Liver (tissue), 3 donors: Measurements from ENCODE around the gene MSI2.

Source experiments
- ATF3 ChIP-seq: IDR thresholded peaks from 2 replicates; pipeline ENCODE4 v1.6.1; 2016; ENCODE audit warnings: antibody characterized with exemption
- CTCF ChIP-seq: fragments of 150-350 bp; IDR thresholded peaks from 2 replicates; pipeline ENCODE4 v1.5.1; 2017; ENCODE audit warnings: improper control_type of control experiment, low read depth, low read length; ENCODE audit not compliant: missing input control
- MAX ChIP-seq: IDR thresholded peaks from 2 replicates; pipeline ENCODE4 v1.6.1; 2016; ENCODE audit warnings: antibody characterized with exemption
- RAD21 ChIP-seq, 2 donors: IDR thresholded peaks; 2 replicates each; pipeline ENCODE4 v1.6.1; 2016; ENCODE audit warnings: antibody characterized with exemption in 2 of 2, mild to moderate bottlenecking in 2 of 2
- REST ChIP-seq: IDR thresholded peaks from 2 replicates; pipeline ENCODE4 v1.6.1; 2016; ENCODE audit warnings: antibody characterized with exemption, mild to moderate bottlenecking
- SP1 ChIP-seq: IDR thresholded peaks from 2 replicates; pipeline ENCODE4 v1.6.1; 2018; ENCODE audit warnings: antibody characterized with exemption, mild to moderate bottlenecking
- YY1 ChIP-seq: IDR thresholded peaks from 2 replicates; pipeline ENCODE4 v1.6.1; 2016; ENCODE audit warnings: antibody characterized with exemption, mild to moderate bottlenecking
- ZBTB33 ChIP-seq: IDR thresholded peaks from 2 replicates; pipeline ENCODE4 v1.6.1; 2016; ENCODE audit warnings: antibody characterized with exemption
- donor health status: healthy.
- donor health status: healthy.

- TF ChIP-seq CTCF (no peak), ATF3 (no peak), YY1 (no peak), RAD21 (IDR thresholded peaks at IDR 0.05) (no peak), SP1 (no peak), REST (no peak), MAX (no peak), ZBTB33 (no peak)
Measured at GRCh38 chr17:57413848-57414651, 157.7 kb downstream of the MSI2 start.
